IMR-90 (cell line): Measurements from ENCODE around the gene GLB1L. TPM values are rescaled to one million over a fixed set of nuclear protein-coding genes. Genes with fewer than 3 reads are reported as not detected.

Experiments used
- ATAC-seq: fragments of 200-7000 bp; cut with Tn5 transposase; 2 replicates; pipeline ENCODE4 v1.9.1; 2020; ENCODE audit warnings: low read depth, mild to moderate bottlenecking, moderate library complexity
- BruUV-seq: library from RNA; stranded (reverse); fragments of 400-500 nt; replicated peaks from 2 replicates; lab custom pipeline; 2021; lab: Mats Ljungman, UMichigan
- CTCF ChIA-PET: fragments of 300-600 bp; formaldehyde crosslinking; extraction: SDS; loops from one replicate; lab custom pipeline; 2021; ENCODE audit warnings: antibody characterized with exemption; lab: Yijun Ruan, JAX
- POLR2A ChIA-PET: fragments of 300-600 bp; sonication (Branson Sonifier 250); formaldehyde crosslinking; loops from one replicate; lab custom pipeline; 2022; ENCODE audit warnings: antibody characterized with exemption; ENCODE audit not compliant: unreplicated experiment; lab: Charles Lee
- DNase-seq: peaks from one replicate; pipeline ENCODE4 v3.0.0; 2013
- H2AFZ ChIP-seq: replicated peaks from 2 replicates; pipeline ENCODE3; 2013; ENCODE audit warnings: low read length, mild to moderate bottlenecking; ENCODE audit not compliant: poor library complexity
- H2AK5ac ChIP-seq: 2 replicates; pipeline ENCODE4 v1.6.1; 2013; ENCODE audit warnings: low read depth, low read length, inconsistent platforms
- H2AK9ac ChIP-seq: replicated peaks from 2 replicates; pipeline ENCODE3; 2013; ENCODE audit warnings: mild to moderate bottlenecking, low read depth, low read length, moderate library complexity; ENCODE audit not compliant: poor library complexity
- H2BK120ac ChIP-seq: 2 replicates; pipeline ENCODE4 v1.6.1; 2013; ENCODE audit warnings: low read depth, low read length, inconsistent platforms
- H2BK15ac ChIP-seq: 3 replicates; pipeline ENCODE4 v1.6.1; 2013; ENCODE audit warnings: low read depth, low read length, inconsistent platforms
- H2BK20ac ChIP-seq: 2 replicates; pipeline ENCODE4 v1.6.1; 2013; ENCODE audit warnings: low read depth, mild to moderate bottlenecking, inconsistent platforms, low read length, moderate library complexity
- H2BK5ac ChIP-seq: 2 replicates; pipeline ENCODE4 v1.6.1; 2013; ENCODE audit warnings: mild to moderate bottlenecking, low read depth, low read length, inconsistent platforms; ENCODE audit not compliant: poor library complexity, severe bottlenecking
- H3K14ac ChIP-seq: replicated peaks from 2 replicates; pipeline ENCODE4 v1.6.1; 2013; ENCODE audit warnings: low read depth, low read length, inconsistent platforms
- H3K18ac ChIP-seq: 2 replicates; pipeline ENCODE4 v1.6.1; 2013; ENCODE audit warnings: low read depth, low read length, control low read depth
- H3K23ac ChIP-seq: 2 replicates; pipeline ENCODE4 v1.6.1; 2013; ENCODE audit warnings: low read depth, low read length, inconsistent platforms
- H3K27ac ChIP-seq: 2 replicates; pipeline ENCODE4 v1.5.1; 2013; ENCODE audit warnings: mild to moderate bottlenecking, control low read depth, low read length; ENCODE audit not compliant: insufficient read depth
- H3K27me3 ChIP-seq: 2 replicates; pipeline ENCODE4 v1.6.1; 2013; ENCODE audit warnings: low read length; ENCODE audit not compliant: control insufficient read depth, insufficient read depth
- H3K36me3 ChIP-seq: 2 replicates; pipeline ENCODE4 v1.6.1; 2013; ENCODE audit warnings: low read length, mixed read lengths; ENCODE audit not compliant: control insufficient read depth, insufficient read depth
- H3K4ac ChIP-seq: 2 replicates; pipeline ENCODE4 v1.6.1; 2013; ENCODE audit warnings: low read depth, low read length, inconsistent platforms
- H3K4me1 ChIP-seq: 2 replicates; pipeline ENCODE4 v1.6.1; 2013; ENCODE audit warnings: low read length, mixed read lengths; ENCODE audit not compliant: control insufficient read depth, insufficient read depth
- H3K4me2 ChIP-seq: 2 replicates; pipeline ENCODE4 v1.6.1; 2013; ENCODE audit warnings: low read depth, mild to moderate bottlenecking, control low read depth, low read length, moderate library complexity
- H3K4me3 ChIP-seq: 2 replicates; pipeline ENCODE4 v1.5.1; 2013; ENCODE audit warnings: low read depth, mild to moderate bottlenecking, control low read depth, low read length, moderate library complexity; ENCODE audit not compliant: insufficient read depth
- H3K56ac ChIP-seq: 2 replicates; pipeline ENCODE4 v1.6.1; 2013; ENCODE audit warnings: low read length, inconsistent platforms; ENCODE audit not compliant: insufficient read depth; ENCODE audit errors: extremely low read depth
- H3K79me1 ChIP-seq, 2 experiments: 2 replicates each; pipeline ENCODE4 v1.6.1; 2013; ENCODE audit warnings: low read length in 2 of 2, inconsistent platforms in 1 of 2, low read depth in 1 of 2
- H3K9ac ChIP-seq: 2 replicates; pipeline ENCODE4 v1.6.1; 2013; ENCODE audit warnings: low read depth, low read length, control low read depth
- H3K9me1 ChIP-seq: 2 replicates; pipeline ENCODE4 v1.6.1; 2013; ENCODE audit warnings: low read length, inconsistent platforms; ENCODE audit not compliant: insufficient read depth
- H3K9me3 ChIP-seq: 2 replicates; pipeline ENCODE4 v1.6.1; 2013; ENCODE audit warnings: low read length; ENCODE audit not compliant: control insufficient read depth, insufficient read depth
- H4K20me1 ChIP-seq: 2 replicates; pipeline ENCODE4 v1.6.1; 2013; ENCODE audit warnings: low read length, inconsistent platforms; ENCODE audit not compliant: insufficient read depth
- H4K5ac ChIP-seq: 2 replicates; pipeline ENCODE4 v1.6.1; 2013; ENCODE audit warnings: mild to moderate bottlenecking, low read depth, low read length, control low read depth
- H4K8ac ChIP-seq, 2 experiments: 2 replicates each; pipeline ENCODE4 v1.6.1; 2013; ENCODE audit warnings: low read depth in 2 of 2, low read length in 2 of 2, control low read depth in 1 of 2, inconsistent platforms in 1 of 2
- H4K91ac ChIP-seq: 2 replicates; pipeline ENCODE4 v1.6.1; 2013; ENCODE audit warnings: low read depth, low read length, inconsistent platforms; ENCODE audit not compliant: insufficient read depth
- CHD1 ChIP-seq: IDR thresholded peaks from 2 replicates; pipeline ENCODE4 v1.6.1; 2012; ENCODE audit warnings: low read depth, low read length, improper control_type of control experiment
- MAZ ChIP-seq: IDR thresholded peaks from 2 replicates; pipeline ENCODE4 v1.6.1; 2012; ENCODE audit warnings: low read depth, mild to moderate bottlenecking, low read length, improper control_type of control experiment, moderate library complexity, borderline replicate concordance
- WGBS, 2 experiments: methylation state at CpG; one replicate each; pipeline versions ENCODE4 v1.1.5 to v1.1.7; 2013; ENCODE audit warnings: missing lambda C conversion rate in 2 of 2; ENCODE audit not compliant: insufficient read length in 1 of 2; ENCODE audit errors: extremely low coverage in 2 of 2; 5-methylcytosine and 5-hydroxymethylcytosine counted together
- dilution Hi-C: fragments of 300-500 bp; cut with HindIII; formaldehyde crosslinking; loops from one replicate; pipeline ENCODE4 v1.14.3; 2018; ENCODE audit warnings: low sequenced_read_pairs; ENCODE audit not compliant: unreplicated experiment
- in situ Hi-C: fragments of 300-500 bp; cut with MboI; formaldehyde crosslinking; loops from 3 replicates; pipeline ENCODE4 v1.14.3; 2019; ENCODE audit warnings: low sequenced_read_pairs, inconsistent platforms, mixed read lengths
- intact Hi-C: fragments of 100-400 bp; cut with micrococcal nuclease; formaldehyde crosslinking; loops from 2 replicates; pipeline ENCODE4 v1.10.0; 2022
- polyA plus RNA-seq, 3 experiments: library from polyadenylated mRNA; depleted of rRNA; stranded (reverse); fragments of >200 nt; gene quantifications; 2 replicates each; pipeline ENCODE4 v1.2.3, GENCODE V29; 2012; ENCODE audit warnings: low replicate concordance in 1 of 3
- total RNA-seq: library from RNA; depleted of rRNA; stranded (reverse); fragments of >200 nt; gene quantifications from 2 replicates; pipeline ENCODE4 v1.2.3, GENCODE V29; 2012
- TF ChIP-seq, protein P1 (sequence below): fragments of 150-350 bp; IDR thresholded peaks from 2 replicates; pipeline ENCODE4 v1.6.1; 2016; ENCODE audit warnings: low read depth, mild to moderate bottlenecking, low read length, moderate library complexity, borderline replicate concordance
- TF ChIP-seq, protein P2 (sequence below): fragments of 150-350 bp; IDR thresholded peaks from 2 replicates; pipeline ENCODE4 v1.6.1; 2017; ENCODE audit warnings: mild to moderate bottlenecking, antibody characterized with exemption, low read length, low read depth

Gene GLB1L
- total and polyA plus RNA-seq, 2 of the 4 experiments (the other 2 are of a cell fraction) = 4.1 to 6.2 TPM

DNA sequence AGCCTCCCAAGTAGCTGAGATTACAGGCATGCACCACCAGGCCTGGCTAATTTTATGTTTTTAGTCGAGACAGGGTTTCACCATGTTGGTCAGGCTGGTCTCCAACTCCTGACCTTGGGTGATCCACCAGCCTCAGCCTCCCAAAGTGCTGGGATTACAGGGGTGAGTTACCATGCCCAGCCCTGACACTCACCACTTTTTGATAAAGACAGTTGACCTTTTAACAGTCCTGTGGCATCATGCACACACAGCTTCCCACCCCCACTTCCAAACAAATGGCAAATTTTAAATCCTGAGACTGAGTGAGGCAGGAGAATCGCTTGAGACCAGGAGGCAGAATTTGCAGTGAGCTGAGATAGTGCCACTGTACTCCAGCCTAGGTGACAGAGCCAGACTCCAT is 27.8 kb upstream of the GLB1L start:
- dilution Hi-C loops = no loop called here
- H3K9me1 ChIP-seq = peaks cover 11% of the 10 kb centered on the region
- no peak for DNase-seq

More for the DNA sequence above, 27.8 kb upstream of the GLB1L start:
- no peak overlapping the region for H3K9ac ChIP-seq
- H4K20me1 ChIP-seq = no peaks in the 10 kb centered on the region
- no peak overlapping the region for H3K56ac ChIP-seq
- no peak overlapping the region for H3K18ac ChIP-seq
- H3K23ac ChIP-seq = no peak overlapping the region; the same call in 1 of the 2 replicates
- ATAC-seq = no peak
- ChIA-PET POLR2A (no interaction called here), CTCF (no interaction called here)
- H3K14ac ChIP-seq = no peak overlapping the region
- H4K8ac ChIP-seq = no peak overlapping the region
- H3K36me3 ChIP-seq = no peaks in the 10 kb centered on the region
- no peak overlapping the region for H2BK120ac ChIP-seq
- no peak overlapping the region for H4K91ac ChIP-seq
- peaks cover 14% of the 10 kb centered on the region for H3K4me1 ChIP-seq
- H3K9me3 ChIP-seq = no peaks in the 10 kb centered on the region
- H4K5ac ChIP-seq = no peak overlapping the region
- peak overlapping the region; percentile 38 for H3K4ac ChIP-seq
- H2BK5ac ChIP-seq = no peak overlapping the region
- no peak overlapping the region for H3K4me2 ChIP-seq
- TF ChIP-seq, protein P1, sequence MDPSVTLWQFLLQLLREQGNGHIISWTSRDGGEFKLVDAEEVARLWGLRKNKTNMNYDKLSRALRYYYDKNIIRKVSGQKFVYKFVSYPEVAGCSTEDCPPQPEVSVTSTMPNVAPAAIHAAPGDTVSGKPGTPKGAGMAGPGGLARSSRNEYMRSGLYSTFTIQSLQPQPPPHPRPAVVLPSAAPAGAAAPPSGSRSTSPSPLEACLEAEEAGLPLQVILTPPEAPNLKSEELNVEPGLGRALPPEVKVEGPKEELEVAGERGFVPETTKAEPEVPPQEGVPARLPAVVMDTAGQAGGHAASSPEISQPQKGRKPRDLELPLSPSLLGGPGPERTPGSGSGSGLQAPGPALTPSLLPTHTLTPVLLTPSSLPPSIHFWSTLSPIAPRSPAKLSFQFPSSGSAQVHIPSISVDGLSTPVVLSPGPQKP = no peak
- TF ChIP-seq MAZ = no peak
- TF ChIP-seq, protein P2, sequence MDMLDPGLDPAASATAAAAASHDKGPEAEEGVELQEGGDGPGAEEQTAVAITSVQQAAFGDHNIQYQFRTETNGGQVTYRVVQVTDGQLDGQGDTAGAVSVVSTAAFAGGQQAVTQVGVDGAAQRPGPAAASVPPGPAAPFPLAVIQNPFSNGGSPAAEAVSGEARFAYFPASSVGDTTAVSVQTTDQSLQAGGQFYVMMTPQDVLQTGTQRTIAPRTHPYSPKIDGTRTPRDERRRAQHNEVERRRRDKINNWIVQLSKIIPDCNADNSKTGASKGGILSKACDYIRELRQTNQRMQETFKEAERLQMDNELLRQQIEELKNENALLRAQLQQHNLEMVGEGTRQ = no peak
- no peak for TF ChIP-seq CHD1
- WGBS, 2 experiments = 38% methylated on average over 1 of the region's 2 CpGs; no CpG with 5 or more reads in 1 of the 2 experiments
- no peak overlapping the region for H2AFZ ChIP-seq
- peaks cover 7% of the 10 kb centered on the region; the same call in 1 of the 2 replicates for H3K27me3 ChIP-seq
- no peak overlapping the region; the same call in 1 of the 2 replicates for H2AK5ac ChIP-seq
- no TSS peak for BruUV-seq
- intact Hi-C loops = no loop called here
- H2BK20ac ChIP-seq = no peak overlapping the region
- no peak overlapping the region for H2AK9ac ChIP-seq
- H3K79me1 ChIP-seq = no peaks in the 10 kb centered on the region; a peak in 1 of 4 replicates
- H3K27ac ChIP-seq = no peak overlapping the region
- no peak overlapping the region for H3K4me3 ChIP-seq
- in situ Hi-C loops = no loop called here
- H2BK15ac ChIP-seq = no peak overlapping the region
